SK-N-SH (cell line): ENCODE measurements around the gene SLC6A8.

Experiments used
- FOXM1 ChIP-seq: IDR thresholded peaks from 2 replicates; pipeline ENCODE4 v1.4.0; 2012; ENCODE audit warnings: low read depth, mild to moderate bottlenecking
- GABPA ChIP-seq: IDR thresholded peaks from 2 replicates; pipeline ENCODE4 v1.4.0; 2012; ENCODE audit warnings: low read depth, mild to moderate bottlenecking
- GATA2 ChIP-seq: sonication (generic); formaldehyde crosslinking; IDR thresholded peaks from 2 replicates; pipeline ENCODE4 v1.5.0; 2020; ENCODE audit warnings: mild to moderate bottlenecking, missing genetic modification reagents
- POLR2AphosphoS5 ChIP-seq: IDR thresholded peaks from 2 replicates; pipeline ENCODE4 v1.6.1; 2012; ENCODE audit warnings: low read depth, low read length
- RAD21 ChIP-seq: IDR thresholded peaks from 2 replicates; pipeline ENCODE4 v1.6.1; 2012; ENCODE audit warnings: mild to moderate bottlenecking, low read length
- RCOR1 ChIP-seq: fragments of 150-350 bp; IDR thresholded peaks from 2 replicates; pipeline ENCODE4 v1.6.1; 2017; ENCODE audit warnings: antibody characterized with exemption, low read length
- TF ChIP-seq, protein P1 (sequence below): fragments of 200-600 bp; sonication (generic); IDR thresholded peaks from 2 replicates; pipeline ENCODE4 v1.6.1; 2017; ENCODE audit warnings: antibody characterized with exemption, mild to moderate bottlenecking, moderate library complexity
- TF ChIP-seq, protein P2 (sequence below): IDR thresholded peaks from 2 replicates; pipeline ENCODE4 v1.4.0; 2012; ENCODE audit warnings: low read depth
- TF ChIP-seq, protein P3 (sequence below): IDR thresholded peaks from 2 replicates; pipeline ENCODE4 v1.6.1; 2012; ENCODE audit warnings: mild to moderate bottlenecking, low read depth, low read length, moderate library complexity
- TF ChIP-seq, protein P4 (sequence below): fragments of 150-350 bp; IDR thresholded peaks from 2 replicates; pipeline ENCODE4 v1.6.1; 2016; ENCODE audit warnings: mild to moderate bottlenecking, low read depth, low read length

DNA sequence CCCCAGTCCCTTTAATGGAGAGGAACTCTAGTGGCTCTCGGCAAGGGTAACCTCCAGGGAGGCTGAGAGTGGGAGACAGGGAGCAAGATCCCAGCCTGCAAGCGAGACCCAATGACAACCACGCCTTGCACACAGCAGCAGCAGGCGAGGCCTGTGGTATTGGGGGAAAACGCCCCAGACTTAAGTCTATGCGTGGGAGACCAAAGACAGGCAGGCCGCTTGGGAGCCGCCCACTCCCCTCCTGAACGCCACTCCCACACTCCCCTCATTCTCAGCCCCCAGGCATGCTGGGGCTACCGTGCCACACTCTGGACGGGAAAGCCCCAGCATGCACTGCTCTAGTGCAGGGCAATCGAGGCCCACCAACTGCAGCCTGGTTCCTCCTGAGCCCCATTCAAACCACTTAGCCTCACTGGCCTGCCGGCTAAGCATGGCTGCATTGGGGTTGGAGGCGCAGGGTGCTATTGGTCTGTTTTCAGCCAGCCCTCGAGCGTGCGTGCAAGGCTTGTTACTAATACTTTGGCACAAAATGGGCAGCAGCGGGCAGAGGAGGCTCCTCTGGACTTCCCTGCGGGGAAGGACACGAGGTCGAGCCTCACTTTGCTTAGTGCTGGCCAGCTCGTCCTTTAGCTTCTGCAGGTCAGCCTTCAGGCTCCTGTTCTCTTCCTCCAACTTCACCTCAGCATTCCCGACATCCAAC is 14.8 kb downstream of the SLC6A8 start:
- TF ChIP-seq RCOR1 (no peak), FOXM1 (no peak), RAD21 (no peak), GABPA (no peak), POLR2AphosphoS5 (no peak), GATA2 (CRISPR knock-in tag) (no peak)
- TF ChIP-seq, protein P1, sequence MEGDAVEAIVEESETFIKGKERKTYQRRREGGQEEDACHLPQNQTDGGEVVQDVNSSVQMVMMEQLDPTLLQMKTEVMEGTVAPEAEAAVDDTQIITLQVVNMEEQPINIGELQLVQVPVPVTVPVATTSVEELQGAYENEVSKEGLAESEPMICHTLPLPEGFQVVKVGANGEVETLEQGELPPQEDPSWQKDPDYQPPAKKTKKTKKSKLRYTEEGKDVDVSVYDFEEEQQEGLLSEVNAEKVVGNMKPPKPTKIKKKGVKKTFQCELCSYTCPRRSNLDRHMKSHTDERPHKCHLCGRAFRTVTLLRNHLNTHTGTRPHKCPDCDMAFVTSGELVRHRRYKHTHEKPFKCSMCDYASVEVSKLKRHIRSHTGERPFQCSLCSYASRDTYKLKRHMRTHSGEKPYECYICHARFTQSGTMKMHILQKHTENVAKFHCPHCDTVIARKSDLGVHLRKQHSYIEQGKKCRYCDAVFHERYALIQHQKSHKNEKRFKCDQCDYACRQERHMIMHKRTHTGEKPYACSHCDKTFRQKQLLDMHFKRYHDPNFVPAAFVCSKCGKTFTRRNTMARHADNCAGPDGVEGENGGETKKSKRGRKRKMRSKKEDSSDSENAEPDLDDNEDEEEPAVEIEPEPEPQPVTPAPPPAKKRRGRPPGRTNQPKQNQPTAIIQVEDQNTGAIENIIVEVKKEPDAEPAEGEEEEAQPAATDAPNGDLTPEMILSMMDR, result no peak
- TF ChIP-seq, protein P2, sequence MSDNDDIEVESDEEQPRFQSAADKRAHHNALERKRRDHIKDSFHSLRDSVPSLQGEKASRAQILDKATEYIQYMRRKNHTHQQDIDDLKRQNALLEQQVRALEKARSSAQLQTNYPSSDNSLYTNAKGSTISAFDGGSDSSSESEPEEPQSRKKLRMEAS, result no peak
- TF ChIP-seq, protein P3, sequence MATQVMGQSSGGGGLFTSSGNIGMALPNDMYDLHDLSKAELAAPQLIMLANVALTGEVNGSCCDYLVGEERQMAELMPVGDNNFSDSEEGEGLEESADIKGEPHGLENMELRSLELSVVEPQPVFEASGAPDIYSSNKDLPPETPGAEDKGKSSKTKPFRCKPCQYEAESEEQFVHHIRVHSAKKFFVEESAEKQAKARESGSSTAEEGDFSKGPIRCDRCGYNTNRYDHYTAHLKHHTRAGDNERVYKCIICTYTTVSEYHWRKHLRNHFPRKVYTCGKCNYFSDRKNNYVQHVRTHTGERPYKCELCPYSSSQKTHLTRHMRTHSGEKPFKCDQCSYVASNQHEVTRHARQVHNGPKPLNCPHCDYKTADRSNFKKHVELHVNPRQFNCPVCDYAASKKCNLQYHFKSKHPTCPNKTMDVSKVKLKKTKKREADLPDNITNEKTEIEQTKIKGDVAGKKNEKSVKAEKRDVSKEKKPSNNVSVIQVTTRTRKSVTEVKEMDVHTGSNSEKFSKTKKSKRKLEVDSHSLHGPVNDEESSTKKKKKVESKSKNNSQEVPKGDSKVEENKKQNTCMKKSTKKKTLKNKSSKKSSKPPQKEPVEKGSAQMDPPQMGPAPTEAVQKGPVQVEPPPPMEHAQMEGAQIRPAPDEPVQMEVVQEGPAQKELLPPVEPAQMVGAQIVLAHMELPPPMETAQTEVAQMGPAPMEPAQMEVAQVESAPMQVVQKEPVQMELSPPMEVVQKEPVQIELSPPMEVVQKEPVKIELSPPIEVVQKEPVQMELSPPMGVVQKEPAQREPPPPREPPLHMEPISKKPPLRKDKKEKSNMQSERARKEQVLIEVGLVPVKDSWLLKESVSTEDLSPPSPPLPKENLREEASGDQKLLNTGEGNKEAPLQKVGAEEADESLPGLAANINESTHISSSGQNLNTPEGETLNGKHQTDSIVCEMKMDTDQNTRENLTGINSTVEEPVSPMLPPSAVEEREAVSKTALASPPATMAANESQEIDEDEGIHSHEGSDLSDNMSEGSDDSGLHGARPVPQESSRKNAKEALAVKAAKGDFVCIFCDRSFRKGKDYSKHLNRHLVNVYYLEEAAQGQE, result no peak
- TF ChIP-seq, protein P4, sequence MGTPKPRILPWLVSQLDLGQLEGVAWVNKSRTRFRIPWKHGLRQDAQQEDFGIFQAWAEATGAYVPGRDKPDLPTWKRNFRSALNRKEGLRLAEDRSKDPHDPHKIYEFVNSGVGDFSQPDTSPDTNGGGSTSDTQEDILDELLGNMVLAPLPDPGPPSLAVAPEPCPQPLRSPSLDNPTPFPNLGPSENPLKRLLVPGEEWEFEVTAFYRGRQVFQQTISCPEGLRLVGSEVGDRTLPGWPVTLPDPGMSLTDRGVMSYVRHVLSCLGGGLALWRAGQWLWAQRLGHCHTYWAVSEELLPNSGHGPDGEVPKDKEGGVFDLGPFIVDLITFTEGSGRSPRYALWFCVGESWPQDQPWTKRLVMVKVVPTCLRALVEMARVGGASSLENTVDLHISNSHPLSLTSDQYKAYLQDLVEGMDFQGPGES, result no peak
